ENCODE data around the gene ZNF862.

The ZNF862 gene

GRCh38 chr7:149838224-149838991, at the start of gene ZNF862:
TSS of gene ZNF862 (plus strand) at chr7:149838375. CDS start at chr7:149838612, 237 bp downstream.
- peak; percentile 87 to 91 for DNase-seq (ENCODE audit: low read depth in 2 of 2, low spot score in 1 of 2)

DNA sequence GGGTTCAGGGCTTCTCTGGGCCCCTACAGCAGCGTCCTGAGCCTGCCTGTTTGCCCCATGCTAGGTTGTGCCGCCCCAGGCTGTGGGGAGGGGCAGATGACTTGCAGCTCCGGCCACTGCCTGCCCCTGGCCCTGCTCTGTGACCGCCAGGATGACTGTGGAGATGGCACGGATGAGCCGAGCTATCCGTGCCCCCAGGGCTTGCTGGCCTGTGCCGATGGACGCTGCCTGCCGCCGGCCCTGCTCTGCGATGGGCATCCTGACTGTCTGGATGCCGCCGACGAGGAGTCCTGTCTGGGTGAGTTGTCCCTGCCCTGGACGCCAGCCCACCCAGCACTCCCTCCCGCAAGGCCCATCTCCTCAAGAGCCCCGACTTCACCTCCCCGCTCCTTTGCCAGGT, 49.1 kb upstream of the ZNF862 start:
- DNase-seq (ENCODE audit: low read depth in 2 of 2, low spot score in 1 of 2), result no peak

- no peak for DNase-seq (ENCODE audit: low read depth in 2 of 2, low spot score in 1 of 2)
Measured at GRCh38 chr7:149790146-149790548, 48.0 kb upstream of the ZNF862 start.

GRCh38 chr7:149790754-149791360, 47.3 kb upstream of the ZNF862 start:
- DNase-seq (ENCODE audit: low read depth in 2 of 2, low spot score in 1 of 2), result no peak

GRCh38 chr7:149791411-149792219, 46.6 kb upstream of the ZNF862 start:
- DNase-seq (ENCODE audit: low read depth in 2 of 2, low spot score in 1 of 2), result no peak

DNA sequence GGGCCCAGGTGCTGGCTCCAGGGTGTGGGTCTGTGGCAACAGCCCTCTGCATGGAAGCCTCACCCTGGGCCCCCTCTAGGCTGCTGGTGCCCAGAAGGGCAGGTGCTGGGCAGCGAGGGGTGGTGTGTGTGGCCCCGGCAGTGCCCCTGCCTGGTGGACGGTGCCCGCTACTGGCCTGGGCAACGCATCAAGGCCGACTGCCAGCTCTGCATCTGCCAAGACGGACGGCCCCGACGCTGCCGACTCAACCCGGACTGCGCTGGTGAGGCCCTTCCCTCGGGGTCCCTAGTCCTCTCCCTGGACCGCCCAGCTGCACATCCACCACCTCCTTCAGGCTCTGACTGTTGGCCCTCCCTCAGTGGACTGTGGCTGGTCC, 46.0 kb upstream of the ZNF862 start:
- no peak for DNase-seq (ENCODE audit: low read depth in 2 of 2, low spot score in 1 of 2)

- DNase-seq (ENCODE audit: low read depth in 2 of 2, low spot score in 1 of 2), result no peak
Measured at GRCh38 chr7:149793261-149793660, 44.9 kb upstream of the ZNF862 start.

DNA sequence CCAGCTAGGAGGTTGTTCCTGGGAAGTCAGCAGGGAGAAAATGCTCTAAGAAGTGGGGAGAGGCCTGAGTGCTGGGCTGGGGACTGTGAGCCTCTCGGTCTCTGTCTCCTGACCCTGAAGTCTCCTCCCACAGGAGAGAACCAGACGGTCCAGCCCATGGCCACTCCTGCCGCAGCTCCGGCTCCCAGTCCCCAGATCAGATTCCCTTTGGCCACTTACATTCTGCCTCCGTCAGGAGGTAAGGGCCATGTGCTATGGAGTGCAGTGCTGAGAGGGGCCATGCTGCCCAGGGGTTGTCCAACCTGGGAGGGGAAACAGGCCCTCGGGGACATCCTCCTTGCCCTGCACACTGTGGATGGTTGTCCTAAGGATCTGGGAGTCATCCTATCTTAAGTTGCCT, 43.5 kb upstream of the ZNF862 start:
- DNase-seq (ENCODE audit: low read depth in 2 of 2, low spot score in 1 of 2), result no peak

GRCh38 chr7:149795126-149795525, 43.0 kb upstream of the ZNF862 start:
- DNase-seq (ENCODE audit: low read depth in 2 of 2, low spot score in 1 of 2), result no peak

DNA sequence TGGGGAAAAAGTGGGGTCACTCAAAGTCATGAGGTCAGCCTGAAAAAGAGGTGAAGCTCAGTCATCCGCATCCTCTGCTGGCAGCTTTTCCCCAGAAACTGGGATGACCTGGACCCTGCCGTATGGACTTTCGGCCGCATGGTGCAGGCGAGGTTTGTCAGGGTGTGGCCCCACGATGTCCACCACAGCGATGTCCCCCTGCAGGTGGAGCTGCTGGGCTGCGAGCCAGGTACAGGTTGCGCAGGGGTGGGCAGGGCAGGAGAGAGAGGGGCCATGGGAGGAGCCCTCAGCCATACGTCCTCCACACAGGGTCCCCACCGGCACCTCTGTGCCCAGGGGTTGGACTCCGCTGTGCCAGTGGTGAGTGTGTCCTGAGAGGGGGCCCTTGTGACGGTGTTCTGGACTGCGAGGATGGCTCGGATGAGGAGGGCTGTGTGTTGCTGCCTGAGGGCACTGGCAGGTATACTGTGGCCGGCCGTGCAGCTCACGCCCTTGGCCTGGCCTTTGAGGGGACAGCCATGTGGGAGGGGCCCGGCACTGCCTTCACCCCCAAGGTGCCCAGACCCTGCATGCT, 41.8 kb upstream of the ZNF862 start:
- DNase-seq (ENCODE audit: low read depth in 2 of 2, low spot score in 1 of 2), result no peak

DNA sequence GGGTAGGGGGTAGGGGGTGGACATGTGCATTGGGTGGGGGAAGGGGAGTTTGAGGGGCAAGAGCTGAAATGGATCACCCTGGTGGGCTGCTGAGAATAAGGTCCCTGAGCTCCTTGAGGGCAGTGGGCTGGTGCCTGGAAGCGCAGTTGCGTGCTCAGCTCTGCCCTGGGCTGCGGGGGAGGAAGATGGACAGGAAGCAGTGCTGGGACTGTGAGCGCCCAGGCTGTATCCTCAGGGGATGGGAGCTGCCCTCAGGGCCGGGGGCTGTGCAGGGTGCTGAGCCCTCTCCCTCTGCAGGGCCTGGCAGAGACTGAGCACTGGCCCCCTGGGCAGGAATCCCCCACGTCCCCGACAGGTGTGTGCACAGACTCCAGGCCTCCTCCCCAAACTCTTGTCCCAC, 40.4 kb upstream of the ZNF862 start:
- DNase-seq (ENCODE audit: low read depth in 2 of 2, low spot score in 1 of 2), result no peak

- DNase-seq (ENCODE audit: low read depth in 2 of 2, low spot score in 1 of 2), result peak; percentile 24 to 43
Measured at GRCh38 chr7:149799397-149800168, 38.6 kb upstream of the ZNF862 start.

- DNase-seq (ENCODE audit: low read depth in 2 of 2, low spot score in 1 of 2), result no peak
Measured at GRCh38 chr7:149800169-149800555, 38.0 kb upstream of the ZNF862 start.

- no peak for DNase-seq (ENCODE audit: low read depth in 2 of 2, low spot score in 1 of 2)
Measured at GRCh38 chr7:149801002-149801566, 37.1 kb upstream of the ZNF862 start.

GRCh38 chr7:149801816-149802215, 36.4 kb upstream of the ZNF862 start:
- no peak for DNase-seq (ENCODE audit: low read depth in 2 of 2, low spot score in 1 of 2)

GRCh38 chr7:149802966-149803365, 35.2 kb upstream of the ZNF862 start:
- DNase-seq (ENCODE audit: low read depth in 2 of 2, low spot score in 1 of 2), result no peak

DNA sequence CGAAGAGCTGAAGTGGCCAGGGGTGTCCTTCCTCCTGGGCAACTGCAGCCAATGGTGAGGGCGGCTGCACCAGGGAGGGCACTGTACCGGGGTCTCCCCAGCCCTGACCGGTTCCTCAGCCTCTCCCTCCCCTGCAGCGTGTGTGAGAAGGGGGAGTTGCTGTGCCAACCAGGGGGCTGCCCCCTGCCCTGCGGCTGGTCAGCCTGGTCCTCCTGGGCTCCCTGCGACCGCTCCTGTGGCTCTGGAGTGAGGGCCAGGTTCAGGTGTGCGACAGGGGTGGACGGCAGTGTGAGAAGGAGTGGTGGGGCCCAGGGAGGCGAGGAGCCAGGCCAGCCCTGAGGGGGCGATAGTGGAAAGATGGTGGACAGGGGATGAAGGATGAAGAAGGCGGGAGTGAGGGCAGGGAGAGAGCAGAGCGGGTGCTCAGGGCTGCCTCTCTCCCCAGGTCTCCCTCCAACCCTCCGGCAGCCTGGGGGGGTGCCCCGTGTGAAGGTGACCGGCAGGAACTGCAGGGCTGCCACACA, 34.6 kb upstream of the ZNF862 start:
- no peak for DNase-seq (ENCODE audit: low read depth in 2 of 2, low spot score in 1 of 2)

DNA sequence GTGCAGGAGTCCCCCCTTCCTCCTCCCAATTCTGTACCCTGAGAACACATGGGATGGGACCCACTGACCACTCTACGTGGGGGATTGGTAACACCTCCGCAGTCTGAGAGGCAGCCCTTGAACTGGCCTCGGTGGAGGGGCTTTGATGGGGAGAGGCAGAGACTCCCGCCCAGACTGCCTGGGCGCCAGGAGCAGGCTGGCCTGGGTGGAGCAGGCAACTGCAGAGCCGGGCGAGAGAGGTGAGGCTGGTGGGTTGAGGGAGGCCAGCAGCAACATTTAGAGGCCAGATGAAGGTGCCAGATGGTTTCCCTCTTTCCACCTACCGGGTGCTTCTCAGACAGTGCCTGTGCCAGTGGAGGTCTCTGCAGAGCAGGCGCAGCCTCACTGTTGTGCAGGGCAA, 34.1 kb upstream of the ZNF862 start:
- no peak for DNase-seq (ENCODE audit: low read depth in 2 of 2, low spot score in 1 of 2)

- DNase-seq (ENCODE audit: low read depth in 2 of 2, low spot score in 1 of 2), result no peak
Measured at GRCh38 chr7:149806726-149807125, 31.4 kb upstream of the ZNF862 start.

GRCh38 chr7:149808311-149808710, 29.9 kb upstream of the ZNF862 start:
- no peak for DNase-seq (ENCODE audit: low read depth in 2 of 2, low spot score in 1 of 2)

Measured in stimulated activated CD8-positive, alpha-beta memory T cell treated with anti-CD3 and anti-CD28 coated beads, Interleukin-4, amount 100 ng/mL, for 1 hour (primary cell).